T follicular helper cell (primary cell): ENCODE data around the gene SMYD2.

Source experiments
- DNase-seq: peaks from one replicate; pipeline ENCODE4 v3.0.0-alpha.2; 2020; ENCODE audit warnings: low read depth

SMYD2 gene

DNA sequence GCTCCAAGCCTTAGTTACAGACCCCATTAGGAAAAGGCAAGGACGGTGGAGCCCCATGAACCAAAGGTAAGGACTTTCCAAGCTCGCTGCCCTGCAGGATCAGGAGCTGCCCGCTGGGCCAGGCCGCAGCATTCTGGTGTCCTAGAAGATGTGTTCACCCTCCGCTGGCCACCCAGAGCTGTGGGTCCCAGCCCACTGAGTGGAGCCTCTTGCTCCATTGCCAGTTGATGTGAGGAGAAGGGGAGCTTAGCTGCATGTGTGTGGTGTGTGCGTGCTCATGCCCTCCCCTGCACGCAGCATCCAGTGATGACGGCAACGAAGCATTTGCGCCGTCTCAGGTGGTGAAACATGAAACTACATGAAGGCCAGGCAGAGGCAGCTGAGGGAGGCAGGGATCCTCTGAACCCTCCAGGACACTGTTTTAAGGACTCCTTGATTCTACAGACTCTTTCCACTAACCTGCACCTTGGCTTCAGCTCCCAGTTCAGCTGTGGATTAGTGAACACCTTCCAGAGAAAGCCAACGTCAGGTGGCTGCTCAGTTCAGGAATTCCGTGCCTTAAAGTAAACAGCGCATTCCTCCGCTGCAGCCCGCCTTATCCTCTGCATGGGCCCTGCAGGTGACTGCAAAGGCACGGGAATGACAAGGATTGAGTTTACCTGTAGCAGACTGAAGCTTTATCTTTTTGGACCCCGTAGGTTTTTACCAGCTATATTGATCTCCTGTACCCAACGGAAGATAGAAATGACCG lies 48.7 kb downstream of the SMYD2 start:
- DNase-seq, result no peak

DNA sequence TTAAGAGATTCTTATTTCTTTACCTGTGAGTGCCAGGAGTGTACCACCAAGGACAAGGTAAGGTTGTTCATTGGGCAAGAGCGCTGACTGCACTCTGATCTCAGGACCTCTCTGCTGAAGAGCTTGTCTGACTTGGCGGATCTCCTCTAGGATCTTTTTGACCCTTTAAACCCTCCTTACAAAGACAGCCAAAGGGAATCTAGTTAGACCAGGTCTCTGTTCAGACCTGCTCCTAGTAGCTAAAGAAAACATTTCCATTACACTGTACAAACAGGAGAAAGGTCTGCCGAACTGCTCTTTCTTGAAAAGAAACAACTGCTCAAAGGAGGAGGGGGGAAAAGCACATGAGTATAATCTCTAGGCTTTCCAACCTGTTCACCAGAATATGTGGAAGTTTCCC lies 49.3 kb downstream of the SMYD2 start:
- no peak for DNase-seq

DNA sequence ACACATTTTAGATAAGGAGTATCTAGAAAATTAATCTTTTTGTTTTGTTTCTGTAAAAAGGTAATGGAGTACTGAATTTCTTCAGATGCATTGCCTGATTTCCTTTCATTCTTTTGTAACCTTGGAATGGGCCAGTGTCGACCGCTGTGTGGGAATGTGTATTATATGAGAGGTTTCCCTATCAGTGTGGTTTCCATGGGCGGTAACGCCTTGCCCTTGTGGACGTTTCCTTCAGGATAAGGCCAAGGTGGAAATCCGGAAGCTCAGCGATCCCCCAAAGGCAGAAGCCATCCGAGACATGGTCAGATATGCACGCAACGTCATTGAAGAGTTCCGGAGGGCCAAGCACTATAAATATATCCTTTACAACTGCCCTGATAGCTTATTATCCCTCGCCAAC lies 49.8 kb downstream of the SMYD2 start:
- no peak for DNase-seq

DNA sequence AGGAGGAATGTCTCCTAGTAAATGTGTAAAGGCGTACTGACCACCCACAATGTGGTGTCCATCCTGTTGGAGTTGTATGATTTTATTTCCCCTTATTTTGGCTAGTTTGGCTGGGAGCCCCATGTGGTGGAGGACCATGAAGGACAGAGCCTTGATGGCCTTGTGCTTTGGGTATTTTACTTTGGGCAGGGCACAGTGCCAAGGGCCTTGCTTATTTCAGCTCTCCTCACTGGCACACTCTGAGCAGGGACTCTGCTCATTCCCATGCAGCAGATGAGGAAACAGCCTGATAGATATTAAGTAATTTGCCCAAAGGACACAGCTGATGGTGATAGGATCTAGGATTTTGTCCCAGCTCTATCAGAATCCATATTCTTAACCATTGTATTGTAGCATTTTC lies 50.2 kb downstream of the SMYD2 start:
- no peak for DNase-seq

- DNase-seq, result peak; percentile 14
Observed at GRCh38 chr1:214331827-214332423, 51.0 kb downstream of the SMYD2 start.

GRCh38 chr1:214332946-214333798 lies 52.2 kb downstream of the SMYD2 start:
- no peak for DNase-seq

DNA sequence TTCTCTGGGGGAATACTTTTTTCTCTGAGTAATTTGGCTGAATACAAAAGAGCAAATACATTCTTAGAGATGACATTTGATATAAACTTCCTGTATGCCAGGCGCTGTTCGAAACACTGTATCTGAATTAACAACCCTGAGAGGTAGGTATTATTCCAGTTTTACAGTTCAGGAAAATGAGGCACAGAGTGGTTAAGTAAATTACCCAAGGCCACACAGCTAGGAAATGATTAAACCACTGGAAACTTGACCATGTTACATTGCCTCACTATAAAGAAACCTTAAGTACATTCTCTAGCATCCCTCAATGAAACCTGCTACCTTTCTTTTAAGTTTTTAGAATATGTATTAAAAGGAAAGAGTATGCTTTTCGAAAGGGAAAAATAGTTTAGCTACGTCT lies 54.6 kb downstream of the SMYD2 start:
- no peak for DNase-seq

- DNase-seq, result no peak
Observed at GRCh38 chr1:214337015-214337414, 56.1 kb downstream of the SMYD2 start.

DNA sequence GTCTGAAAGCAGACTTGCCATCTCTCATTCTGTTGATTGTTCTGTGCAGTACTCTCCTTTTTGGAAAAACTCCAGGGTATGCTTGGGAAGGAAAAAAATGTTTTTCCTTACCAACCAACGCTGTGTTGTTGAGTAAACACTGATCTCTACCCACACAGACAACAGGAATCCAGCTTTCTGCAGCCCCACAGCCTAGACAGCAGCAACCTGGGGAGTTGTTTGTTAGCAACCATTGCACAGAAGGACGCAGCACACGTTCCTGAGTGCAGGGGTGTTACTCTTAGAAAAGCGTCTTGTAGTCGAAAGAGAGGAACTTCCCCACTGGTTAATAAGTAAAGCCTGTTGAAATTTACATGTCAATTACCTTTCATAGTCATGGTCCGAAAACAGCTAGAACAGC lies 56.6 kb downstream of the SMYD2 start:
- DNase-seq, result no peak

- DNase-seq, result no peak
Observed at GRCh38 chr1:214338212-214338611, 57.3 kb downstream of the SMYD2 start.

- DNase-seq, result no peak
Observed at GRCh38 chr1:214341459-214341858, 60.5 kb downstream of the SMYD2 start.

DNA sequence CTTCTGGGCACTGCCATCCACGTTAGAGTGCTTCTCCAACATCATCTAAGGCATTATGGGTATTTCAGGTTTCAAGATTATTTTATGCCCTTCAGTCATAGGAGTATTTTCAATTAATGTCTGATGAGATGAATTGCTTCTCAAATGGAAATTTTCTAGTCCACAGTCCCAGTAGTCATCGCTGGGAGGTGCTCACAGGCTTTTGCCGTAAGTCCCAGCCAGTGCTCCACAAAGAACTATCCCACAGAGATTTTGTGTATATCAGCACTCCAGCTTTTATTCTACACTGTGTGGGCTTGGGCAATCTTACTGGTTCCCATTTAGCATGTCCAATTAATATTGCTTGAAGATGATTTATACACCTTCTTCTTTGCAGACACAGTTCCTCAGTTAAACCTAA lies 61.0 kb downstream of the SMYD2 start:
- DNase-seq, result no peak

- no peak for DNase-seq
Observed at GRCh38 chr1:214342525-214342924, 61.6 kb downstream of the SMYD2 start.

DNA sequence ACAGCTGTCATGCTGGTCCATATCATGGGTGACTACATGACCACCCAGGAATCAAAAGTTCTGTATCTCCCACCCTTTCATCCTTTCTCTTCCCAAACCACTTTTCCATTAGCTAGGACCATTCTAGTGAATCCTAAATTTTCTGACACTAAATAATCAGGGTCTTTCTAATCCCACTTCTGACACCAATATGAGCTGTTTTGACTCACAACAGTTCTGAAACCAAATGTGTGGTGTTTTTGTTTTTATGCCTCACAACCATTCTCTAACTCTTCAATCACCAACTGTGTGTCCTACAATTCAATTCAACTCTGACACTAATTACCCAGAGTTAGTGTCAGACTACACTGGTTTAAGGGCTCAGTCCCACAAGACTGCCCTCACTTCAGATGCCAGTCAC lies 63.9 kb downstream of the SMYD2 start:
- no peak for DNase-seq

DNA sequence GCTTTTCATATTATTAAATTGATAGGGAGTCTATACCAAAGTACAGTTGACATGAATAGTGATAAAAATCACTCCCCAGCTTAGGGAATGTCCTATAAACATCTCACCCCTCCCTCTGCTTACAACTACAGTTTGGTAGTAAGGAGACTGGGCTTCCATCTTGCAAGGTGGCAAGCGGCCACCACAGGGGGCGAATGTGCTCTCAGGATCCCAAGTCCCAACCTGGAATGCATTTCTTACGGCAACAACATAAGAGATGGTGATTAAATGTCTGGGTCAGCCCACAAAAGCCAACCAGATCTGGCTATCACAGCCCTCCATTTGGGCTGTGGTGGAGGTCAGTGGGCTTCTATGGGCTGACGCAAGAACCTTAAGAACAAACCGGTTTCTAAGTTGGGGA lies 68.0 kb downstream of the SMYD2 start:
- no peak for DNase-seq

DNA sequence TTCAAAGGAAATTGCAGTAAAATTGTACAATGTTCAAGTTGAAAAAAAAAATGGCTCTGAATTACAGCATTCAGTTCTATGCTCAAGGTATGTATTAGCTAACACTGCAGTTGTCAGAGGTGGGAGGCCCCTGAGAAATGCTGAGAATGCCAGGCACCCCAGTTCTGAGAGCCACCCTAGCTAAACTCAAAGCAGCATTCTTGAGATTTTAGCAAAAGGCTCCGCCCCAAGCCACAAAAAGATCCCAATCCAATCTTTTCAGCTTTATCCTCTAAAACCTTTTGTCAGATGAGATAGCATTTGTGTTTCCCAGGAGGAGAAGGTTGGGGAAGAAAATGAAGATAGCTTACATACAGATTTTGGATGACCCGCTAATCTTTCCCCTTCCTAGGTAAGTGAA lies 68.8 kb downstream of the SMYD2 start:
- DNase-seq, result no peak

DNA sequence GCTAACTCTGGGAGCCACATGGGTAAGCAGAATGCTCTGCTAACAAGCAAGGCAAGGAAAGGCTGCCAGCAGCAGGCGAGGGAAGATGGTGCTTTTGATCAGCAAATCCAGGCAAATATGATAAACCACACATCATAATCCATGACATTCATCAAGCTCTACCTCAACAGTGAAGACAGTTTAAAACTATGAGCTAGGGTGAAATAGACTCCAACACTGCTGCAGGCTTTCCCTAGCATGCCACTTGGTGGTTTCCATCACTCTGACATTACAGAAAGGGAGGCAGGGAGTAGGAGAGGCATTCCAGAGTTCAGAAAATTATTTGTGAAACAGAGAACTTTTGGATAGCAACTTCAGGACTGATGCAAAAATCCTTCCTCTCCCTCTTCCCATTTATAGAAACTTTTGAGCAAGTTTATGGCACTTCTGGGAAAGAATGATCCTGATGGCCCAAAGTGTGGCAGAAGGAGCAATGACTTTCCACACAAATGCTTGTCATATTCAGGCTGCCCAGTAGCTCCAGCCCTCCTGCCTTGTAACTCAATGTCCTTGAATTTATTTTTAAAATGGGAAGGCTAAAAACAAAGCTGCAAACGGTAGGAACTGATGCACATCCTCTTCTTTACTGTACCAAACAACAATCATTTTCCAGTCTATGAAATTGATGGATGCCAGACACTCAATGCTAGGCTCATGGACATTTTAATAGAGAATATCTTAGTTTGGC lies 70.8 kb downstream of the SMYD2 start:
- DNase-seq, result no peak

DNA sequence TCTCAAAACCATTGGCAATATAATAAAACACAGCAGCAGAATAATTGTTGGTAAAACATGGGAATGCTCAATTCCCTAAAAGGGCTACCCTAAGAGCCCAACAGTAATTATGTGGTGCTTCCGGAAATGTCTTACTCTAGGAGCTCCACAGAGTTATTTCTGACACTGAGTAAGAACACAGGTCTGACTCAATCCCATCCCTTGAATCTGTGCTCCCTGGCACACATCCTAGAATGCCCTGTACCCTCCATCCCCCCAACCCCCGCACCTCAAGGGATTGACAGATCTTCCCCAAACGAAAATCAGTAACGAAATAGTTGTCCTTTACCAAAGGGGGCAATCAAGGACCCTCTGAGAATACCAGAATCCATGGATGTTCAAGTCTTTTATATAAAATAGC lies 71.9 kb downstream of the SMYD2 start:
- DNase-seq, result no peak

- DNase-seq, result no peak
Observed at GRCh38 chr1:214354440-214355148, 73.6 kb downstream of the SMYD2 start.

DNA sequence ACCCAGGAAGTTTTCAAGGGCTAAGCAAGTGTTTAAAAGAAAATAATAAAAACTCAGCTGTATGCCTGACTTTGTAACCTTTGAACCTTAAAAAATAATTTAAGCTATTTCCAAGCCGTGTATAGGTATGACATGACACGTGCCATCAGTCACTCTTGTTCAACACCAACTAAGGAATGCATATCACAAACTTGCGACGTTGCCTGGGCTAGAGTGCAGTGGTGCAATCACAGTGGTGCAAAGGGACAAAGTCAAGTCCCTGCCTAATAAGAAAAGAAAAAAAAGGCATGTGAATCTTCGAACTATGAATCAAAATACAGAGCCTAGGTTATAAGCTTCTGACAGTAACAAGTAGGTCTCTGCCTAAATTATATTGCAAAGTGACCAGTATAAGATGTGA lies 79.2 kb downstream of the SMYD2 start:
- DNase-seq, result no peak

GRCh38 chr1:214360525-214361164 lies 79.7 kb downstream of the SMYD2 start:
- no peak for DNase-seq
